Smooth muscle cell (in vitro differentiated cells): Measurements from ENCODE around the gene RASSF10. TPM values are rescaled to one million over a fixed set of nuclear protein-coding genes. Genes with fewer than 3 reads are reported as not detected.

Experiments used
- DNase-seq: peaks from one replicate; lab custom pipeline; 2025; ENCODE audit not compliant: unreplicated experiment; lab: John Stamatoyannopoulos, UW
- H2AFZ ChIP-seq: fragments of 200-600 bp; sonication (generic); 2 replicates; pipeline ENCODE4 v1.6.0; 2016; ENCODE audit warnings: antibody characterized with exemption, low read depth, mild to moderate bottlenecking
- H3F3A ChIP-seq: fragments of 200-600 bp; sonication (generic); 2 replicates; pipeline ENCODE4 v1.6.0; 2017; ENCODE audit warnings: antibody characterized with exemption, low read depth
- H3K27ac ChIP-seq: fragments of 200-600 bp; sonication (generic); 2 replicates; pipeline ENCODE4 v1.5.1; 2016; ENCODE audit warnings: low read depth, mild to moderate bottlenecking
- H3K27me3 ChIP-seq: fragments of 200-600 bp; sonication (generic); 2 replicates; pipeline ENCODE4 v1.6.1; 2016; ENCODE audit warnings: low read depth, mild to moderate bottlenecking
- H3K36me3 ChIP-seq: fragments of 200-600 bp; sonication (generic); 2 replicates; pipeline ENCODE4 v1.5.1; 2016; ENCODE audit warnings: low read depth
- H3K4me1 ChIP-seq: fragments of 200-600 bp; sonication (generic); 2 replicates; pipeline ENCODE4 v1.5.1; 2016; ENCODE audit warnings: low read depth
- H3K4me2 ChIP-seq: fragments of 200-600 bp; sonication (generic); 2 replicates; pipeline ENCODE4 v1.6.0; 2016; ENCODE audit warnings: mild to moderate bottlenecking
- H3K4me3 ChIP-seq: fragments of 200-600 bp; sonication (generic); 2 replicates; pipeline ENCODE4 v1.5.1; 2016; ENCODE audit warnings: mild to moderate bottlenecking
- H3K79me2 ChIP-seq: fragments of 200-600 bp; sonication (generic); 2 replicates; pipeline ENCODE4 v1.6.0; 2016; ENCODE audit warnings: low read depth, mild to moderate bottlenecking
- H3K9ac ChIP-seq: fragments of 200-600 bp; sonication (generic); 2 replicates; pipeline ENCODE4 v1.6.0; 2016; ENCODE audit warnings: low read depth
- H3K9me3 ChIP-seq: fragments of 200-600 bp; sonication (generic); replicated peaks from 2 replicates; pipeline ENCODE4 v1.5.1; 2016; ENCODE audit warnings: low read depth
- H4K20me1 ChIP-seq: fragments of 200-600 bp; sonication (generic); 2 replicates; pipeline ENCODE4 v1.6.0; 2016; ENCODE audit warnings: low read depth
- WGBS: methylation state at CpG from one replicate; pipeline ENCODE4 v1.1.7; 2016; ENCODE audit warnings: low lambda C conversion rate; 5-methylcytosine and 5-hydroxymethylcytosine counted together
- polyA plus RNA-seq: library from polyadenylated mRNA; unstranded; fragments of >200 nt; fragmentation: Nextera tagmentation; extraction: Ambion mirVana; gene quantifications from 2 replicates; pipeline ENCODE4 v1.2.1, GENCODE V29; 2016
- total RNA-seq: library from RNA; depleted of rRNA; stranded (reverse); fragments of >200 nt; gene quantifications from 2 replicates; pipeline ENCODE4 v1.2.3, GENCODE V29; 2014
- TF ChIP-seq, protein P1 (sequence below): fragments of 200-600 bp; sonication (generic); IDR thresholded peaks from 2 replicates; pipeline ENCODE4 v1.5.1; 2017; ENCODE audit warnings: borderline replicate concordance, mild to moderate bottlenecking, antibody characterized with exemption; ENCODE audit not compliant: insufficient read depth, poor library complexity, severe bottlenecking

The RASSF10 gene
- total and polyA plus RNA-seq, 2 experiments from 2014 or later = 2.2 TPM; not detected in 1

- Histone ChIP-seq H4K20me1 (no peaks in the 10 kb centered on the region), H3K79me2 (no peaks in the 10 kb centered on the region), H3K4me2 (peak overlapping the region; percentile 82), H3K4me3 (peak overlapping the region; percentile 53), H3K36me3 (no peaks in the 10 kb centered on the region), H3F3A (no peaks in the 10 kb centered on the region), H3K4me1 (peaks cover 33% of the 10 kb centered on the region), H3K9ac (no peak overlapping the region), H3K9me3 (no peaks in the 10 kb centered on the region), H2AFZ (peak overlapping the region; percentile 41), H3K27me3 (peaks cover 99% of the 10 kb centered on the region), H3K27ac (no peak overlapping the region)
- DNase-seq = no peak
- 3% methylated on average over 77 of the region's 94 CpGs for WGBS
- TF ChIP-seq, protein P1, sequence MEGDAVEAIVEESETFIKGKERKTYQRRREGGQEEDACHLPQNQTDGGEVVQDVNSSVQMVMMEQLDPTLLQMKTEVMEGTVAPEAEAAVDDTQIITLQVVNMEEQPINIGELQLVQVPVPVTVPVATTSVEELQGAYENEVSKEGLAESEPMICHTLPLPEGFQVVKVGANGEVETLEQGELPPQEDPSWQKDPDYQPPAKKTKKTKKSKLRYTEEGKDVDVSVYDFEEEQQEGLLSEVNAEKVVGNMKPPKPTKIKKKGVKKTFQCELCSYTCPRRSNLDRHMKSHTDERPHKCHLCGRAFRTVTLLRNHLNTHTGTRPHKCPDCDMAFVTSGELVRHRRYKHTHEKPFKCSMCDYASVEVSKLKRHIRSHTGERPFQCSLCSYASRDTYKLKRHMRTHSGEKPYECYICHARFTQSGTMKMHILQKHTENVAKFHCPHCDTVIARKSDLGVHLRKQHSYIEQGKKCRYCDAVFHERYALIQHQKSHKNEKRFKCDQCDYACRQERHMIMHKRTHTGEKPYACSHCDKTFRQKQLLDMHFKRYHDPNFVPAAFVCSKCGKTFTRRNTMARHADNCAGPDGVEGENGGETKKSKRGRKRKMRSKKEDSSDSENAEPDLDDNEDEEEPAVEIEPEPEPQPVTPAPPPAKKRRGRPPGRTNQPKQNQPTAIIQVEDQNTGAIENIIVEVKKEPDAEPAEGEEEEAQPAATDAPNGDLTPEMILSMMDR = no peak
Measured at GRCh38 chr11:13009921-13010748, 1.0 kb downstream of the RASSF10 start.

DNA sequence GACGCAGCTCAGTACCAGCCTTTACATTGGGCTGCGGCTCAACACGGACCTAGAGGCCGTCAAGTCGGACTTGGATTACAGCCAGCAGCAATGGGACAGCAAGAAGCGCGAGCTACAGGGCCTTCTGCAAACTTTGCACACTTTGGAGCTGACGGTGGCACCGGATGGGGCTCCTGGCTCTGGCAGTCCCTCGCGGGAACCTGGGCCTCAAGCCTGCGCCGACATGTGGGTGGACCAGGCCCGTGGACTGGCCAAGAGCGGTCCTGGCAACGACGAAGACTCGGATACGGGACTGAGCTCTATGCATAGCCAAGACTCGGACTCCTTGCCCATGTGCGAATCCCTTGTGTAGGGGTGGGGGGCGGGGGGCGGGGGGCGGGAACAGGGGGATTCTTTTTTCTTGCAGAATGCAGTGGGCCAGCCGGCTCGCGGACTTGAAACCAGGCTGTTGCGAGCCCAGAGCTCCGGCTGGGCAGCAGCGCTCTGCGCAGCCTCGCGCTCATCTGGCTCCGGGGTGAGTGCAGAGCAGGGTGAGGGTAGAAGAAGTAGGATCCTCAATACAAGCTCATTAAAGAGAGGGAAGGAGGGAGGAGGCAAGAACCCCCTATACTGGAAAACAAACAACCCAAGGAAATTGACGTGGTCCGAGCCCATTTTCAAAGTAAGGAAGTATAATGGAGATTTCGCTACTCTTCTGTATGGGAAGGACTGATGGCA lies 1.8 kb downstream of the RASSF10 start:
- H2AFZ ChIP-seq = no peak overlapping the region
- peaks cover 33% of the 10 kb centered on the region for H3K4me1 ChIP-seq
- WGBS = 7% methylated on average over 31 of the region's 37 CpGs
- H3K27me3 ChIP-seq = peaks cover 96% of the 10 kb centered on the region
- peak overlapping the region; percentile 82 for H3K4me2 ChIP-seq
- H3K36me3 ChIP-seq = no peaks in the 10 kb centered on the region
- peak overlapping the region; percentile 53 for H3K4me3 ChIP-seq
- H3K79me2 ChIP-seq = no peaks in the 10 kb centered on the region
- H3F3A ChIP-seq = no peaks in the 10 kb centered on the region
- H4K20me1 ChIP-seq = no peaks in the 10 kb centered on the region
- no peak overlapping the region for H3K27ac ChIP-seq
- H3K9me3 ChIP-seq = no peaks in the 10 kb centered on the region
- TF ChIP-seq, protein P1 = no peak
- no peak overlapping the region for H3K9ac ChIP-seq
- DNase-seq = no peak

DNA sequence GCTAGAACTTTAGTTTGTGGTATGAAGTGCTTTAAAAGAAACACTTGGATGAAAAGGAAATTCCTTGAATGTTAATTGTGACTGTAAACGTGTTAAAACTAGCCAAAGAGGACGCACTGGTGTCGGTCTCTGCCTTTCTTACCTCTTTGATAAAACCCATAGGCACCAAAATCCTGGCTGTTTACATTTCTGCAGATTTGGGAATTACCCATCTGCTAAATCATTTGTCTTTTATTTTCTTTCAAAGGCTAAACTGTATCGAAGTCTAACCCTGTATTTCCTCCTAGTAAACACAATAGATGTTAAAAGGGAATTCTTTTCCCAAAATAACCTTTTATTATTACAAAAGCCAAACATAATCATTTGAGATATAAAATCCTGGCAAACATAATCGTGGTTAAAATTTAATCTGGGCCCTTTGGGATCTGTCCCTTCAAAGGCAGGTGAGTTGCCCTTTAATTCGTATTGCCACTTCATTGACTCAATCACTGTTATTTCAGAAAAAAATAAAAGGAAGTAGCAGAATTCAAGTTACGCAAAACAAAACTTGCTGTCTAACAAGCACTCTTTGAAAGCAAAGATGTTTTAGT lies 2.4 kb downstream of the RASSF10 start:
- Histone ChIP-seq H3K4me2 (peak overlapping the region; percentile 82), H2AFZ (no peak overlapping the region), H3K9me3 (no peaks in the 10 kb centered on the region), H3K4me1 (peaks cover 33% of the 10 kb centered on the region), H3K27me3 (peaks cover 90% of the 10 kb centered on the region), H3F3A (no peaks in the 10 kb centered on the region), H3K9ac (no peak overlapping the region), H3K27ac (no peak overlapping the region), H3K79me2 (no peaks in the 10 kb centered on the region), H3K36me3 (no peaks in the 10 kb centered on the region), H3K4me3 (peak overlapping the region; percentile 40), H4K20me1 (no peaks in the 10 kb centered on the region)
- TF ChIP-seq, protein P1 = no peak
- 48% methylated on average over 7 of the region's 7 CpGs for WGBS
- DNase-seq = no peak
